Measurements from ENCODE around the gene ATXN1.
"Not testable (repeated sequence)": the region's sequence is repeated elsewhere in the genome, so short reads cannot be mapped to it uniquely, and the experiment has no call there.

Gene ATXN1

DNA sequence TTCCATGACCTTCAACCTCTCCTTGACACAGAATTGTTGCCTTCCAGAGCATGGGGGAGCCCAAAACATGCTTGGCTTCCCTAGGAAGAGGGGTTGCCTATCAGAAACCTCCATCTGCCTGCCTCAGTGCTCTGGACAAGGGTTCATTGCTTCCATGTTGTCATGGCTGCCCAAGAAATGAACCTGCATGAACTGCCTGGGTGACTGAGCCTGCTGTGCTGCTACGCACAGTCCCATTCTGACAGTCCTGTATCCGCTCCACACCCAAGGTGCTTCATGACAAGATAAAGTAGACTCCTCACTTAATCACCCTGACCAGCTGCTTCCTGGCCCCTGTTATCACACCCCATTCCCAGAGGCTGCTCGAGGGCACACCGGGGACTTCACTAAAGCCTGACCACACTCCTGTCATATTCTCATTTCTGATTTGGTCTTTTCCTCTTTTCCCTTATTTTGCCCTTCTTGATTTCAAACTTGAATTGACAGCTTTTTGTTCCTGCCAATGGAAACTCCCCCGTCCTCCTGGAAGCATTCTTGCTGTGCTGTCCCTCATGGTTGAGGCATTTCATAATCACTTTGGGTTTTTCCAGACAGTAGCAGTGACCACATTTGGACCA is 491.0 kb downstream of the ATXN1 start:
- H3K4me3 ChIP-seq (ENCODE audit: low read depth, low read length): no peak overlapping the region
- TF ChIP-seq CTCF (IDR thresholded peaks at IDR 0.05; ENCODE audit: low read depth, low read length): no peak

DNA sequence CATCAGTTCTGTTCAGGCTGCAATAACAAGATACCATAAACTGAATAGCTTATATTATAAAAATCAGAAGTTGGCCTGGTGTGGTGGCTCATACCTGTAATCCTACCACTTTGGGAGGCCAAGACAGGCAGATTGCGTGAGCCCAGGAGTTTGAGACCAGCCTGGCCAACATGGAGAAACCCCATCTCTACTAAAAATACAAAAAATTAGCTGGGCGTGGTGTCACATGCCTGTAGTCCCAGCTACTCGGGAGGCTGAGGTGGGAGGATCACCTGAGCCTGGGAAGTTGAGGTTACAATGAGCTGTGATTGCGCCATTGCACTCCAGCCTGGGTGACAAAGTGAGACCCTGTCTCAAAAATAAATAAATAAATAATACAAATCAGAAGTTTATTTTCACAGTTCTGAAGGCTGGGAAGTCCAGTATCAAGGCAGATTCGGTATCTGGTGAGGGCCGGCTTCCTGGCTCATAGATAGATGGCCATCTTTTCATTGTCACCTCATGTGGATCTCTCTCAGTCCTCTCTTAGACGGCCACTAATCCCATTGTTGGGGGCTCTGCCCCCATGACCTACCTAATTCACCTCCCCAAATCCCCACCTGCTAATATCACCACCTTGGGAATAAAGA is 491.7 kb downstream of the ATXN1 start:
- not testable (repeated sequence) for H3K4me3 ChIP-seq (ENCODE audit: low read depth, low read length)

DNA sequence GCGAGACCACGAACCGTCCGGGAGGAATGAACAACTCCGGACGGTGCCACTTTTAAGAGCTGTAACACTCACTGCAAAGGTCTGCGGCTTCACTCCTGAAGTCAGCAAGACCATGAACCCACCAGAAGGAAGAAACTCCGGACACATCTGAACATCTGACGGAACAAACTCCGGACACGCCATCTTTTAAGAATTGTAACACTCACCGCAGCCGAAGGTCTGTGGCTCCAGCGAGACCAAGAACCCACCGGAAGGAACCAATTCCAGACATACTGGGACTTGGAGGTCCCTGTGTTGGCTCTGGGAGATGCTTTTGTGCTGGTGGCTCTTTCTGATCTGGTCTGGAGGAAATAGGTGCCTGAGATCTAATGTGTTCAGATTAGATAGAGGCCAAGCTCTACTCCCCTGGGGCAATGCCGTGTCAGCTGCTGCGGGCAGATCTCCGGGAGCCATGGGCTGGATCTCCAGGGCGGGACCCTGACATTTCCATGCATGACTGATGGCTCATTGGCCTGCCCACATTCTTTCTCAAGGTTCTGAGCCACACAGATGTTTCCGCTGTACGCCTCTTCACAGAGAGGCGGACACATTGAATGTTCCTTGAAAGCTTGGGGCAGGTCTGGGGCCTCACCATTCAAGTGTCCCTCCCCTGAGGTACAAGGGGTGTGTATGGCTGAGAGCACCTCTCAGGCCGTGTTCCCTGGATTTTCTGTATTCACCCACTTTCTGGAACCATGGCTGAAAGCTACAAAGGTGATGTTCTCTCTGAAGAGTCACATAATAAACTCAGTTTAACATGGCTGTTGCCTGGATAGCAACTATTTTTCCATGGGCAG is 493.6 kb downstream of the ATXN1 start:
- no peak for TF ChIP-seq CTCF (IDR thresholded peaks at IDR 0.05; ENCODE audit: low read depth, low read length)
- H3K4me3 ChIP-seq (ENCODE audit: low read depth, low read length): no peak overlapping the region

DNA sequence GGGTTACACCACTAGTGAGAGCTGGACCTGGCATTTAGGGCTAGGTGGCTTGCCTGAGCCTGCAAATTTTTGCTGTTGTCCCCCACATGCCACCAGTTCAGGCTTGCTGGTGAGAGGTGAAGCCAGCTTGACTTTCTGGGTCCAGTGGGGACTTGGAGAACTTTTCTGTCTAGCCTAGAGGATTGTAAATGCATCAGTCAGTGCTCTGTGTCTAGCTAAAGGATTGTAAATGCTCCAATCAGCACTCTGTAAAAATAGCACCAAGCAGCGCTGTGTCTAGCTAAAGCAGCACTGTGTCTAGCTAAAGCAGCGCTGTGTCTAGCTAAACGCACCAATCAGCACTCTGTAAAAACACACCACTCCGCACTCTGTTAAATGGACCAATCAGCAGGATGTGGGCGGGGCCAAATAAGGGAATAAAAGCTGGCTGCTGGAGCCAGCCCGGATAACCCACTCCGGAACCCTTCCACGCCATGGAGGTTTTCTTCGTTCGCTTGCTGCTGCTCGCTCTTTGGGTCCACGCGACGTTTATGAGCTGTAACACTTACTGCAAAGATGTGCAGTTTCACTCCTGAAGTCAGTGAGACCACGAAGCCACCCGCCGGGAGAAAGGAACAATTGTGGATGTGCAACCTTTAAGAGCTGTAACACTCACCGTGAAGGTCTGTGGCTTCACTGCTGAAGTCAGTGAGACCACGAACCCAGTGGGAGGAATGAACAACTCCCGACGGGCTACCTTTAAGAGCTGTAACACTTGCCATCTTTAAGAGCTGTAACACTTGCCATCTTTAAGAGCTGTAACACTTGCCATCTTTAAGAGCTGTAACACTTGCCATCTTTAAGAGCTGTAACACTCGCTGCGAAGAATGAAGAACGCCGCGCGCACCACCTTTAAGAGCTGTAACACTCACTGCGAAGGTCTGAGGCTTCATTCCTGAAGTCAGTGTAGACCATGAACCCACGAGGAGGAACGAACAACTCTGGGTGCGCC is 495.6 kb downstream of the ATXN1 start:
- TF ChIP-seq CTCF (IDR thresholded peaks at IDR 0.05; ENCODE audit: low read depth, low read length): no peak
- no peak overlapping the region for H3K4me3 ChIP-seq (ENCODE audit: low read depth, low read length)

DNA sequence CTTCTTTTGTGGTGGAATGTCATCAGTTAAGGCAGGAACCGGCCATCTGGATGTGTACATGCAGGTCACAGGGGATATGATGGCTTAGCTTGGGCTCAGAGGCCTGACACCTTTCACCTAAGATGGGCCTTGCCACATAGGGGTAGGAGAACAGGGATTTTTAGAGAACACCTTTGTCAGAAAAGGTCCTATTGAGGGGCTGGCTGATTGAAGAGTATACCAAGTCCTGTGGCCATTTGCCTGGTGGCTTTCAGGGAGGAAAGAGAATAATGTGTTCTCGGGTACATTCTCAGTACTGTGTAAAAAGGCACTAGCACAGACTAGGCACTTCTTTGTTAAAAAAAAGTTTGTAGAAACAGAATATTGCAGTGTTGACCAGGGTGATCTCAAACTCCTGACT is 496.5 kb downstream of the ATXN1 start:
- no peak overlapping the region for H3K4me3 ChIP-seq (ENCODE audit: low read depth, low read length)
- no peak for TF ChIP-seq CTCF (IDR thresholded peaks at IDR 0.05; ENCODE audit: low read depth, low read length)

DNA sequence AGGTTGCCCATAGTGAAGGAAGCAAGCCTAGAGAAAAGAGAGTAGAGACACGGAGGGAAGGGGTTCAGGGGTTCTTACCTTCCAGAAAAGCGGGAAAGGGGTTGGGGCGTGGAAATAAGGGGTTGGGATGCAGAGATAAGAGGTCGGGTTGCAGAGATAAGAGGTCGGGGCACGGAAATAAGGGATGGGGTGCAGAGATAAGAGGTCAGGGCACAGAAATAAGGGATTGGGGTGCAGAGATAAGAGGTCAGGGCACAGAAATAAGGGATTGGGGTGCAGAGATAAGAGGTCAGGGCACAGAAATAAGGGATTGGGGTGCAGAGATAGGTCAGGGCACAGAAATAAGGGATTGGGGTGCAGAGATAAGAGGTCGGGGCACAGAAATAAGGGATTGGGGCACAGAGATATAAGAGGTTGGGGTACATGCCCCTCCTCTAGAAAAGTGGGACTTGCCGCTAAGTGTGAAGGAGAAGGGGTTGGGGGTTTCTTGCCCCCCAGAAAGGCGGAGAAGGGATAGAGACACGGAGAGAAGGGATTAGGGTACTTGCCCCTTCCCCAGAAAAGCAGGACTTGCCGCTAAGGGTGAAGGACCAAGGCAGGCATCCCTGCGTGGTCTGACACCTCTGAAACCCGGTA is 497.7 kb downstream of the ATXN1 start:
- H3K4me3 ChIP-seq (ENCODE audit: low read depth, low read length): not testable (repeated sequence)

- not testable (repeated sequence) for H3K4me3 ChIP-seq (ENCODE audit: low read depth, low read length)
Measured at GRCh38 chr6:16262773-16263172, 498.5 kb downstream of the ATXN1 start.

DNA sequence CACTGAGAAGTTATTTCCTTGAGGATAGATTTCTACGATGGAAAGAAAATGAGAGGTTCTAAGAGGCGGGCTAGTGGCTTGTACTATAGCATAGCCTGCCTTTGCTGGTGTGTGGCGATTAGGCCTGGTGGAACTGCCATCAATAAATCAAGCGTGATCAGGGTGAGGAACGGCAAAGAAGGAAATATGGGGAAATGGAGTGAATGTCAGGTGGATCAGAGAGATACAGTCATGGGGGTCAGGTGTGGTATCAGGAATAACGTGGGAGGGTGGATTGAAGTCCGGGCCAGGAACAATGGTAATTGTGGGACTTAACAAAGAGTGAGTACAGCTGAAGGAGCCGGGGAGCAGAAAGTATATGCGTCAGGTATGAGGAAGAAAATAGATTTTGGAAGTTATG is 500.7 kb downstream of the ATXN1 start:
- not testable (repeated sequence) for H3K4me3 ChIP-seq (ENCODE audit: low read depth, low read length)

DNA sequence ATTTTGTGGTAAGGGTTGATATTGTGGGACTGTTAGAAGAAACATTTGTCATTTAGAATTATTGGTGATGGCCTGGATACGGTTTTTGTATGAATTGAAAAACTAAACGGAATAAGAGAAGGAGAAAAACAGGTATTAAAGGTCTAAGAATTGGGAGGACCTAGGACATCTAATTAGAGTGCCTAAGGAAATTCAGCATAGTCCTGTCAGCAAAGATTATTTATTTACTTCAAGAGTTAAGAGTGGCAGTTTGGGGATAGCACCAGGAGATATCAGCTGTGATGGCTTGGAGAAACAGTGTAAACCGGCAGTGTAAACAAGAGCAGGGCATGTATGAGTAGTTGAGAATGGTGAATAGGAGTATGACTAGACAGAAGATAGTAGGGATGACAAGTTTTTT is 501.7 kb downstream of the ATXN1 start:
- H3K4me3 ChIP-seq (ENCODE audit: low read depth, low read length): not testable (repeated sequence)
